Middle frontal gyrus (tissue), 1 donor: ENCODE measurements around the gene PWWP2B.

Source experiments
- DNase-seq: peaks from one replicate; pipeline ENCODE4 v3.0.0-alpha.2; 2015; ENCODE audit warnings: low spot score; ENCODE audit errors: extremely low spot score

PWWP2B gene

GRCh38 chr10:132446195-132446581, 49.2 kb downstream of the PWWP2B start:
- no peak for DNase-seq

- DNase-seq: no peak
These were observed 49.9 kb downstream of the PWWP2B start for GRCh38 chr10:132446661-132447445.

GRCh38 chr10:132447446-132448247, 50.6 kb downstream of the PWWP2B start:
- DNase-seq: no peak

GRCh38 chr10:132448248-132448731, 51.3 kb downstream of the PWWP2B start:
- no peak for DNase-seq

GRCh38 chr10:132449051-132449810, 52.2 kb downstream of the PWWP2B start:
- DNase-seq: no peak

GRCh38 chr10:132449811-132450181, 52.8 kb downstream of the PWWP2B start:
- no peak for DNase-seq

GRCh38 chr10:132450466-132450824, 53.4 kb downstream of the PWWP2B start:
- no peak for DNase-seq

- no peak for DNase-seq
These were observed 54.0 kb downstream of the PWWP2B start for GRCh38 chr10:132450825-132451505.

GRCh38 chr10:132451506-132452215, 54.7 kb downstream of the PWWP2B start:
- no peak for DNase-seq

GRCh38 chr10:132452216-132452650, 55.2 kb downstream of the PWWP2B start:
- DNase-seq: peak; percentile 27

GRCh38 chr10:132452651-132453469, 55.9 kb downstream of the PWWP2B start:
- DNase-seq: no peak

- DNase-seq: no peak
These were observed 56.5 kb downstream of the PWWP2B start for GRCh38 chr10:132453470-132453861.

GRCh38 chr10:132454296-132455198, 57.5 kb downstream of the PWWP2B start:
- no peak for DNase-seq

- DNase-seq: no peak
These were observed 58.5 kb downstream of the PWWP2B start for GRCh38 chr10:132455441-132455971.

- no peak for DNase-seq
These were observed 59.2 kb downstream of the PWWP2B start for GRCh38 chr10:132455986-132456847.

- no peak for DNase-seq
These were observed 59.9 kb downstream of the PWWP2B start for GRCh38 chr10:132456881-132457280.

- no peak for DNase-seq
These were observed 60.5 kb downstream of the PWWP2B start for GRCh38 chr10:132457328-132458070.
